Measurements from ENCODE around the gene UBE2Q1. TPM values are rescaled to one million over a fixed set of nuclear protein-coding genes. Genes with fewer than 3 reads are reported as not detected.

Gene UBE2Q1
- total and polyA plus RNA-seq, 2 experiments from 2014 or later, result 15.5 to 33.0 TPM

GRCh38 chr1:154586641-154587040 is 28.2 kb upstream of the UBE2Q1 start:
- H3K36me3 ChIP-seq (ENCODE audit: insufficient read depth), result peaks cover 90% of the 10 kb centered on the region
- no peak overlapping the region for H3K4me3 Mint-ChIP-seq
- H3K27ac Mint-ChIP-seq, result no peak overlapping the region

More at GRCh38 chr1:154586641-154587040, 28.2 kb upstream of the UBE2Q1 start:
- Mint-ChIP-seq H3K9me3 (no peaks in the 10 kb centered on the region), H3K4me1 (no peaks in the 10 kb centered on the region), H3K36me3 (ENCODE audit: low read depth) (peaks cover 97% of the 10 kb centered on the region), H3K27me3 (ENCODE audit: insufficient read depth, low read depth, poor library complexity) (no peaks in the 10 kb centered on the region)
- H3K9me2 ChIP-seq (ENCODE audit: insufficient read depth), result no peaks in the 10 kb centered on the region
- no peaks in the 10 kb centered on the region for H3K4me1 ChIP-seq (ENCODE audit: insufficient read depth)
- H3K4me3 ChIP-seq, result no peak overlapping the region
- ATAC-seq, result no peak
- no peaks in the 10 kb centered on the region for H3K79me2 ChIP-seq (replicated peaks; ENCODE audit: insufficient read depth)
- peaks cover 24% of the 10 kb centered on the region for H4K20me1 ChIP-seq (replicated peaks; ENCODE audit: insufficient read depth)
- no peak overlapping the region for H3K27ac ChIP-seq (ENCODE audit: low read depth)
- H3F3A ChIP-seq (replicated peaks; ENCODE audit: low read depth), result 0 out of 2 replicates have a peak, but pooled peaks cover 3% of the 10 kb centered on the region
- no peak for DNase-seq (ENCODE audit: low spot score)
- no peak overlapping the region for H3K4me2 ChIP-seq
- TF ChIP-seq JUNB (IDR thresholded peaks at IDR 0.05; ENCODE audit: unreplicated experiment) (no peak), ZNF331 (CRISPR knock-in tag; IDR thresholded peaks at IDR 0.05; ENCODE audit: low read depth) (no peak), ZNF462 (CRISPR knock-in tag; IDR thresholded peaks at IDR 0.05) (no peak), STAT1 (IDR thresholded peaks at IDR 0.05; ENCODE audit: unreplicated experiment) (no peak), REST (IDR thresholded peaks at IDR 0.05; ENCODE audit: unreplicated experiment) (no peak), ZNF114 (CRISPR knock-in tag; IDR thresholded peaks at IDR 0.05) (no peak), CREB1 (CRISPR knock-in tag; IDR thresholded peaks at IDR 0.05; ENCODE audit: low read depth) (no peak), EZH2 (IDR thresholded peaks at IDR 0.05; ENCODE audit: low read depth, unreplicated experiment) (no peak), NANOG (IDR thresholded peaks at IDR 0.05; ENCODE audit: borderline replicate concordance) (no peak), EZH2phosphoT487 (IDR thresholded peaks at IDR 0.05; ENCODE audit: unreplicated experiment) (no peak), CTCF (conservative IDR thresholded peaks at IDR 0.05; ENCODE audit: low read depth in 2 of 2) (no peak), POLR2AphosphoS5 (IDR thresholded peaks at IDR 0.05; ENCODE audit: low read depth) (no peak)
- TF ChIP-seq, protein P1, sequence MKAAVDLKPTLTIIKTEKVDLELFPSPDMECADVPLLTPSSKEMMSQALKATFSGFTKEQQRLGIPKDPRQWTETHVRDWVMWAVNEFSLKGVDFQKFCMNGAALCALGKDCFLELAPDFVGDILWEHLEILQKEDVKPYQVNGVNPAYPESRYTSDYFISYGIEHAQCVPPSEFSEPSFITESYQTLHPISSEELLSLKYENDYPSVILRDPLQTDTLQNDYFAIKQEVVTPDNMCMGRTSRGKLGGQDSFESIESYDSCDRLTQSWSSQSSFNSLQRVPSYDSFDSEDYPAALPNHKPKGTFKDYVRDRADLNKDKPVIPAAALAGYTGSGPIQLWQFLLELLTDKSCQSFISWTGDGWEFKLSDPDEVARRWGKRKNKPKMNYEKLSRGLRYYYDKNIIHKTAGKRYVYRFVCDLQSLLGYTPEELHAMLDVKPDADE (IDR thresholded peaks at IDR 0.05), result no peak
- H2AFZ ChIP-seq, result no peak overlapping the region
- no peaks in the 10 kb centered on the region for H3K27me3 ChIP-seq (ENCODE audit: insufficient read depth)

Data from GM23338 (cell line).